Esophagus muscularis mucosa (tissue), 4 donors: ENCODE data around the gene BICD1. TPM values are rescaled to one million over a fixed set of nuclear protein-coding genes. Genes with fewer than 3 reads are reported as not detected.

Experiments used
- DNase-seq: peaks from one replicate; pipeline ENCODE4 v3.0.0-alpha.2; 2017; ENCODE audit errors: extremely low spot score
- H3K27ac ChIP-seq, 4 donors: fragments of 200-600 bp; sonication (generic); replicated peaks in 1 of 4; 1 replicate in 3 of 4; 2 replicates in 1 of 4; pipeline ENCODE4 v1.5.1; 2016 to 2019; ENCODE audit warnings: mild to moderate bottlenecking in 1 of 4
- H3K27me3 ChIP-seq, 4 donors: fragments of 200-600 bp; sonication (generic); one replicate each; pipeline versions ENCODE4 v1.5.1 to v1.6.0; 2016 to 2019
- H3K36me3 ChIP-seq, 4 donors: fragments of 200-600 bp; sonication (generic); one replicate each; pipeline ENCODE4 v1.5.1; 2016 to 2019
- H3K4me1 ChIP-seq, 4 donors: fragments of 200-600 bp; sonication (generic); one replicate each; pipeline ENCODE4 v1.5.1; 2016 to 2019
- H3K4me3 ChIP-seq, 4 donors: fragments of 200-600 bp; sonication (generic); 1 replicate in 2 of 4; 2 replicates in 2 of 4; pipeline ENCODE4 v1.5.1; 2016 to 2019; ENCODE audit warnings: mild to moderate bottlenecking in 4 of 4, moderate library complexity in 1 of 4
- H3K9me3 ChIP-seq, 4 donors: fragments of 200-600 bp; sonication (generic); 1 replicate in 3 of 4; 2 replicates in 1 of 4; pipeline ENCODE4 v1.5.1; 2016 to 2019
- EP300 ChIP-seq: sonication (generic); formaldehyde crosslinking; IDR thresholded peaks from one replicate; pipeline ENCODE4 v1.6.1; 2017; ENCODE audit warnings: antibody characterized with exemption
- POLR2A ChIP-seq: fragments of 450-650 bp; IDR thresholded peaks from one replicate; pipeline ENCODE4 v1.6.1; 2017; ENCODE audit warnings: antibody characterized with exemption, moderate library complexity, mild to moderate bottlenecking, low read depth
- POLR2AphosphoS5 ChIP-seq, 2 donors: sonication (generic); formaldehyde crosslinking; IDR thresholded peaks; one replicate each; pipeline ENCODE4 v1.6.1; 2017; ENCODE audit warnings: antibody characterized with exemption in 2 of 2
- WGBS: methylation state at CpG from one replicate; pipeline ENCODE4 v1.1.5; 2018; 5-methylcytosine and 5-hydroxymethylcytosine counted together
- intact Hi-C: fragments of 100-400 bp; cut with DNase I; formaldehyde crosslinking; loops from one replicate; pipeline ENCODE4 v1.15.1; 2023
- total RNA-seq, 4 donors: library from RNA; depleted of rRNA; stranded (reverse); fragments of >200 nt; gene quantifications; one replicate each; pipeline versions ENCODE4 v1.1.0 to v1.2.1, GENCODE V29; 2016
- TF ChIP-seq, protein P1 (sequence below), 3 experiments: fragments of 200-600 bp in 2 of 3; fragments of 450-650 bp in 1 of 3; sonication (generic) in 2 of 3; IDR thresholded peaks; one replicate each; pipeline ENCODE4 v1.5.1; 2017 to 2019; ENCODE audit warnings: antibody characterized with exemption in 3 of 3, mild to moderate bottlenecking in 2 of 3, moderate library complexity in 1 of 3

Gene BICD1
- total RNA-seq, 4 donors from 2014 or later, result 6.8 to 14.1 (median 10.2) TPM

DNA sequence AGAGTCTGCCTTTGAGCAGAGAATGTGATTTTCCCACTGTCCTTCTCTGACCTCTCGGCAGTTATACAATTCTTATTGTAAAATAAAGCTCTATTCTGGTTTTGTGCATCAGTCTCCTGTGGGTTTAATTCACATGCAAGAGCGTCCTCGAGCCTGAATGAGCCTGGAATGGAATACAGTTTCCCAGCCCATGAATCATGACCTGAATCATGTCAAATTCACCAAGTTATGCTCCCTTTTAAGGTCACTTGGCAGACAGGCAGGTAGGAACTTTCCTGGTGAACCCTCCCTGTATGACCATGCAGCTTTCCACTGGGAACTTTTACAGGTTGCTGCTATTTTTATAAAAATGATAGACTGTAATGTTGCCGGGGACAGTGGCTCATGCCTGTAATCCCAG is 41.7 kb downstream of the BICD1 start:
- no peak overlapping the region for H3K4me3 ChIP-seq
- WGBS, result 72% methylated on average over 4 of the region's 4 CpGs
- no peak overlapping the region for H3K27ac ChIP-seq
- no peaks in the 10 kb centered on the region for H3K36me3 ChIP-seq
- intact Hi-C loops, result no loop called here
- no peaks in the 10 kb centered on the region for H3K9me3 ChIP-seq
- DNase-seq, result no peak
- H3K27me3 ChIP-seq, result no peaks in the 10 kb centered on the region
- H3K4me1 ChIP-seq, result peaks cover 0 to 8% (median 3%) of the 10 kb centered on the region in 4 donors
- TF ChIP-seq, protein P1, sequence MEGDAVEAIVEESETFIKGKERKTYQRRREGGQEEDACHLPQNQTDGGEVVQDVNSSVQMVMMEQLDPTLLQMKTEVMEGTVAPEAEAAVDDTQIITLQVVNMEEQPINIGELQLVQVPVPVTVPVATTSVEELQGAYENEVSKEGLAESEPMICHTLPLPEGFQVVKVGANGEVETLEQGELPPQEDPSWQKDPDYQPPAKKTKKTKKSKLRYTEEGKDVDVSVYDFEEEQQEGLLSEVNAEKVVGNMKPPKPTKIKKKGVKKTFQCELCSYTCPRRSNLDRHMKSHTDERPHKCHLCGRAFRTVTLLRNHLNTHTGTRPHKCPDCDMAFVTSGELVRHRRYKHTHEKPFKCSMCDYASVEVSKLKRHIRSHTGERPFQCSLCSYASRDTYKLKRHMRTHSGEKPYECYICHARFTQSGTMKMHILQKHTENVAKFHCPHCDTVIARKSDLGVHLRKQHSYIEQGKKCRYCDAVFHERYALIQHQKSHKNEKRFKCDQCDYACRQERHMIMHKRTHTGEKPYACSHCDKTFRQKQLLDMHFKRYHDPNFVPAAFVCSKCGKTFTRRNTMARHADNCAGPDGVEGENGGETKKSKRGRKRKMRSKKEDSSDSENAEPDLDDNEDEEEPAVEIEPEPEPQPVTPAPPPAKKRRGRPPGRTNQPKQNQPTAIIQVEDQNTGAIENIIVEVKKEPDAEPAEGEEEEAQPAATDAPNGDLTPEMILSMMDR (IDR thresholded peaks at IDR 0.05), result no peak
- TF ChIP-seq POLR2A (no peak), POLR2AphosphoS5 (IDR thresholded peaks at IDR 0.05) (no peak), EP300 (no peak)

DNA sequence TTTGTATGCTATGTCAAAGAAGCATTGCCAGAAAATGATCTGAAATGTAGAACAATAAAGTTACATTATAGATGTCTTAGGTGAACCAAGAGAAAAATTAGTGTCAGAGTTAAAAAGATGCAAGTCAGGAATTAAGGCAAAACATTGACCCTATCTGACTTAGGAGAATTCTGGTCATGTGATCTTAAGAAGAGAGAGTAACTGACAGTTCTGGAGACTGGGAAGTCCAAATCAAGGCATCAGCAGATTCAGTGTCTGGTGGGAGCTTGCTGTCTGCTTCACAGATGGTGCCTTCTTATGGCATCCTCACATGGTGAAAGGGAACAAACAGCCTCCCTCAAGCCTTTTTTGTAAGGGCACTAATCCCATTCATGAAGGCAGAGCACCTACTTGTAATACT is 42.8 kb downstream of the BICD1 start:
- Histone ChIP-seq H3K4me3 (no peak overlapping the region), H3K36me3 (no peaks in the 10 kb centered on the region), H3K27ac (no peak overlapping the region), H3K4me1 (peaks cover 0 to 8% (median 3%) of the 10 kb centered on the region in 4 donors), H3K27me3 (no peaks in the 10 kb centered on the region), H3K9me3 (no peaks in the 10 kb centered on the region)
- intact Hi-C loops, result no loop called here
- TF ChIP-seq POLR2AphosphoS5 (IDR thresholded peaks at IDR 0.05), result no peak
- TF ChIP-seq, protein P1 (IDR thresholded peaks at IDR 0.05), result no peak
- TF ChIP-seq EP300, result no peak
- TF ChIP-seq POLR2A, result no peak
- DNase-seq, result no peak

DNA sequence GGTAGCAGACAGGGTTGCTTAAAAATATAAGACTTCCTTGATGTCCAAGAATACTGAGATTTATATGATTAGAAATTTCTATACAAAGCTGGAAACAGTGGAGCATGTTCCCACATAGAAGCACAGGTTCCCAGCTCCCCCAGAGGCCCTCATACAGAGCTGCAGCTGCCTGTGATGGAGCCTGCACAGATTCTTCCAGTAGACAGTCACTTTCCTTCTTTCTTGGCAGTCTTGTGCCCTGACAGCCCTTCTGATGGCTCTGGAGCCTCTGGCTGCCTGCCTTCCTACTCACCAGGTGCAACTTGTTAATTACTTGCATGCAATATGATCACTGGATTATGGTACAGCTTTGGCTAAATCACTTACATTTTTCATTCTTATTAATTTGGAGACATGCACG is 44.4 kb downstream of the BICD1 start:
- DNase-seq, result no peak
- H3K4me3 ChIP-seq, result no peak overlapping the region
- no peaks in the 10 kb centered on the region for H3K36me3 ChIP-seq
- no peak for TF ChIP-seq EP300
- TF ChIP-seq, protein P1 (IDR thresholded peaks at IDR 0.05), result no peak
- no peak for TF ChIP-seq POLR2AphosphoS5 (IDR thresholded peaks at IDR 0.05)
- TF ChIP-seq POLR2A, result no peak
- H3K27me3 ChIP-seq, result no peaks in the 10 kb centered on the region
- H3K9me3 ChIP-seq, result no peaks in the 10 kb centered on the region
- peaks cover 0 to 8% (median 3%) of the 10 kb centered on the region in 4 donors for H3K4me1 ChIP-seq
- intact Hi-C loops, result no loop called here
- H3K27ac ChIP-seq, result no peak overlapping the region
- WGBS, result 95% methylated on average over 1 of the region's 1 CpG

DNA sequence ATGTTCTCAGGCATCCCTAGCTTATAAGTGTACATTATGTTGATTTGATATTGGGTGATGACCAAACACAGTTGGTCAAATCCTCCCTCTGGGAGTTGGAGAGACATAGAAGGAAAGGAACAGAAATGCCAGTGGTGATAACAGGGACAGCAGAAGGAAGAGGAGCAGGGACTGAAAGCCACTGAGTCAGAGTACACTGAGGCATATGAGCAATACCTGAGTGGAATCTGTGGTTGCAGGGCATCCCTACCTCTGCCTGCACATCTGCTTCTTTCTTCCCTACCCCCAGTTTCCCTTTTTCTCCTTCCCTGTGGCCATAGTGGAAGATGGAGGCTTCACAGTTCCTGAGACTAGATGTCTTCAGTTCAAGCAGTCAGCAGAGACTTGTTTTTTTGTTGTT is 44.9 kb downstream of the BICD1 start:
- H3K27ac ChIP-seq, result no peak overlapping the region
- H3K4me3 ChIP-seq, result no peak overlapping the region
- no peaks in the 10 kb centered on the region for H3K27me3 ChIP-seq
- intact Hi-C loops, result no loop called here
- H3K36me3 ChIP-seq, result no peaks in the 10 kb centered on the region
- peaks cover 0 to 8% (median 3%) of the 10 kb centered on the region in 4 donors for H3K4me1 ChIP-seq
- no peak for DNase-seq
- H3K9me3 ChIP-seq, result no peaks in the 10 kb centered on the region
- TF ChIP-seq, protein P1 (IDR thresholded peaks at IDR 0.05), result no peak
- TF ChIP-seq POLR2A, result no peak
- no peak for TF ChIP-seq POLR2AphosphoS5 (IDR thresholded peaks at IDR 0.05)
- no peak for TF ChIP-seq EP300

DNA sequence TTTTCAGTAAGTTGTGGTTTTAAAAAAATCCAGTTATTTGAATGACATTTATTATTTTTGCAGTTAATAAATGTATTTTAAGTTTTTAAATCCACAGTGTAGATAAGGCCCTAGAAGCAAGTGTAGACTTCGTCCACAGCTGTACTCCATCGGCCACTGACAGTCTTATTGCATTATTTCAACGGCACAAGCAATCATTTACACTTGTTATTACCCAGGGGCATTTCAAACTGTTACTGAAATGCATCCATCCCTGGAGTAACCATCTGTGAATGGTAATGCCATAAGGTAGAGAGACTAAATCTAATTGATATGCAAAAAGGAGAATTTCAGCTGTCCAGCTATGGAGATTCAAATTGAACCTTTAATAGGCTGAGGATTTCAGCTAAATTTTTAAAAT is 48.4 kb downstream of the BICD1 start:
- TF ChIP-seq POLR2AphosphoS5 (IDR thresholded peaks at IDR 0.05) (no peak), POLR2A (no peak), EP300 (no peak)
- TF ChIP-seq, protein P1 (IDR thresholded peaks at IDR 0.05), result no peak
- WGBS, result 74% methylated on average over 3 of the region's 3 CpGs
- Histone ChIP-seq H3K36me3 (no peaks in the 10 kb centered on the region), H3K9me3 (no peaks in the 10 kb centered on the region), H3K27ac (no peak overlapping the region), H3K27me3 (no peaks in the 10 kb centered on the region), H3K4me1 (peaks cover 0 to 8% (median 4%) of the 10 kb centered on the region in 4 donors), H3K4me3 (no peak overlapping the region)
- intact Hi-C loops, result no loop called here
- no peak for DNase-seq
